ENCODE results near the gene DMAP1. TPM values are rescaled to one million over a fixed set of nuclear protein-coding genes. Genes with fewer than 3 reads are reported as not detected.

DMAP1 gene
- total and polyA plus RNA-seq, 2 of the 8 experiments (the other 6 are each of a cell fraction or from before 2014, with no cell fraction given), result 36.4 to 42.4 TPM

DNA sequence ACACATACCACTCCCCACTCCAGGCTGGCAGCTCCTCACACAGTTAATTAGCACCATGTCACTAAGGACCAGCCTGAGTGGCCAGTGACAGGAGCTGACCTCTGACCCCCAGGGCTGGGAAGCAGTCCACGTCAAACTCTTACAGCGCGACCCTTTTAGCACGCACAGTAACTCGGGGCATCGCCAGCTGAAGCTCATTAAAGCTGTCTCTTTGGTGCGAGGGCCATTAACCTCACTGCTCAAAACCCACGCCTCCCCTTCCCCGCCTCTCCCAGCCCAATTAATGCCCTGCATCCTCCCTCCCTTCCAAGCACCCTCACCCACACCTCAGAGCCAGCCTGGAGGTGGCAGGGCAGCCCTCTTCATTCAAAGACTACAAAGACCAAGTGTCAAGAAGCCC lies 31.7 kb downstream of the DMAP1 start:
- H4K8ac ChIP-seq (ENCODE audit: extremely low read depth, insufficient read depth, low read length), result no peak overlapping the region
- H3K56ac ChIP-seq (replicated peaks; ENCODE audit: insufficient read length, low read depth, low read length), result no peak overlapping the region
- H3K18ac ChIP-seq (ENCODE audit: extremely low read depth, low read length), result no peak overlapping the region
- H2BK20ac ChIP-seq (ENCODE audit: low read length), result no peak overlapping the region
- H4K5ac ChIP-seq (ENCODE audit: insufficient read length, low read depth, low read length), result no peak overlapping the region
- FAIRE-seq (no peak), DNase-seq (ENCODE audit: low read depth in 1 of 2, low spot score in 2 of 2) (no peak)
- no peak overlapping the region for H3K27ac ChIP-seq (ENCODE audit: low read depth, low read length)
- H2BK15ac ChIP-seq (ENCODE audit: low read length), result no peak overlapping the region
- H2BK12ac ChIP-seq (ENCODE audit: low read depth, low read length), result no peak overlapping the region
- H3K14ac ChIP-seq (ENCODE audit: insufficient read length), result no peak overlapping the region
- H2AFZ ChIP-seq (ENCODE audit: low read length), result no peak overlapping the region
- no peak overlapping the region for H3K4me3 ChIP-seq (ENCODE audit: extremely low read depth in 1 of 4, insufficient read depth in 2 of 4, low read depth in 3 of 4, low read length in 4 of 4)
- ChIA-PET POLR2A (ENCODE audit: partially characterized antibody) (no interaction called here), CTCF (ENCODE audit: partially characterized antibody) (interaction anchor here (1.6 kb wide), 1 partner anchor 33 kb away, joined by 4 read pairs; no protein-coding TSS in a partner anchor)
- H4K91ac ChIP-seq (replicated peaks; ENCODE audit: insufficient read length, low read length), result no peak overlapping the region
- 99% methylated on average over 9 of the region's 9 CpGs; no CpG with 5 or more reads in 1 of the 2 experiments for WGBS, 2 experiments (ENCODE audit: extremely low coverage in 1 of 2, insufficient coverage in 1 of 2, insufficient read length in 1 of 2, insufficient replicate concordance in 2 of 2, low coverage in 1 of 2, low lambda C conversion rate in 2 of 2, missing lambda C conversion rate in 1 of 2)
- H3K9ac ChIP-seq (replicated peaks in 1 of 4; ENCODE audit: extremely low read depth in 1 of 4, low read depth in 3 of 4, low read length in 3 of 4), result no peak overlapping the region
- H4K20me1 ChIP-seq (replicated peaks in 1 of 2; ENCODE audit: control insufficient read depth in 1 of 2, insufficient read depth in 2 of 2, low read length in 2 of 2), result peaks cover 0 to 3% of the 10 kb centered on the region in 2 experiments
- no peaks in the 10 kb centered on the region for H3K27me3 ChIP-seq (replicated peaks in 1 of 4; ENCODE audit: control insufficient read depth in 3 of 4, extremely low read depth in 1 of 4, insufficient read depth in 3 of 4, low read length in 3 of 4)
- H3K23ac ChIP-seq (ENCODE audit: insufficient read length), result no peak overlapping the region
- H3K4me1 ChIP-seq (replicated peaks in 1 of 4; ENCODE audit: control insufficient read depth in 3 of 4, insufficient read depth in 4 of 4, low read length in 3 of 4), result peaks cover 0 to 8% (median 5%) of the 10 kb centered on the region in 4 experiments; a peak in 6 of 7 replicates
- no peak overlapping the region for H2BK5ac ChIP-seq (ENCODE audit: low read depth, low read length)
- H2AK5ac ChIP-seq (ENCODE audit: low read depth, low read length), result no peak overlapping the region
- H2BK120ac ChIP-seq (replicated peaks; ENCODE audit: low read depth, low read length), result no peak overlapping the region
- H3K23me2 ChIP-seq (ENCODE audit: low read depth, low read length), result no peaks in the 10 kb centered on the region; the same call in 1 of the 2 replicates
- H3K79me1 ChIP-seq (ENCODE audit: low read depth, low read length), result no peaks in the 10 kb centered on the region; the same call in 1 of the 2 replicates
- peaks cover 0 to 5% (median 1%) of the 10 kb centered on the region in 4 experiments; a peak in 1 of 8 replicates for H3K36me3 ChIP-seq (ENCODE audit: control insufficient read depth in 2 of 4, insufficient read depth in 4 of 4, low read length in 3 of 4)
- TF ChIP-seq SRF (IDR thresholded peaks at IDR 0.05; ENCODE audit: low read depth, low read length) (no peak), POLR2AphosphoS5 (IDR thresholded peaks at IDR 0.05; ENCODE audit: low read depth, low read length) (no peak), MAFK (IDR thresholded peaks at IDR 0.05; ENCODE audit: low read depth, low read length) (no peak), SIRT6 (IDR thresholded peaks at IDR 0.05; ENCODE audit: low read length) (no peak), NANOG (IDR thresholded peaks at IDR 0.05; ENCODE audit: insufficient read depth, low read depth, low read length, poor library complexity, severe bottlenecking) (no peak), RNF2 (IDR thresholded peaks at IDR 0.05; ENCODE audit: borderline replicate concordance, low read depth, low read length, missing control alignments, poor library complexity, severe bottlenecking) (no peak), POU5F1 (IDR thresholded peaks at IDR 0.05; ENCODE audit: low read depth, low read length) (no peak), KDM1A (IDR thresholded peaks at IDR 0.05; ENCODE audit: borderline replicate concordance, low read length) (no peak)
- no peak overlapping the region for H3K4me2 ChIP-seq (ENCODE audit: insufficient read depth in 1 of 2, low read depth in 2 of 2, low read length in 2 of 2)
- no peaks in the 10 kb centered on the region for H3K79me2 ChIP-seq (ENCODE audit: control insufficient read depth in 1 of 2, insufficient read depth in 2 of 2, low read length in 2 of 2)
- H3K4ac ChIP-seq (replicated peaks; ENCODE audit: insufficient read length, low read depth, low read length), result no peak overlapping the region
- no peaks in the 10 kb centered on the region for H3K9me3 ChIP-seq (ENCODE audit: insufficient read depth in 2 of 2, low read depth in 1 of 2, low read length in 1 of 2)

Measured in H1 (cell line).